ENCODE data around the gene HSP90B1.

Gene HSP90B1

DNA sequence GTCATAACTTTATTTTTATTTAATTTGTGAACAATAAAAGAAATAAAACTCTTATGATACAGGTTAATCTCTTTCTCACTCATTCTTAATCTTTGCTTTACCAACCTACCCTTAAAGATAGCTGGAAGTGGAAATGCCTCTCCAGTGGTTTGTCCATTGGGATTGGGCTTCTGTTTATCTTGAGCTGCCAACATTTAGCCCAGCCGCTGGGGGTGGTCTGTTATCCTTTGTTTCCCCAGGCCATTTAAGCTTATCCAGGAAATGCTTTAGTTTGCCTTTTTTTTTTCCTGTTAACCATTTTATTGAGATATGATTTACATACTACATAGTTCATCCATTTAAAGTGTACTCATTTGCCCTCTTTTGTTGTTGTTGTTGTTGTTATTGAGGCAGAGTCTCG is 43.7 kb downstream of the HSP90B1 start:
- H4K20me1 ChIP-seq (ENCODE audit: insufficient read depth, low read length): no peaks in the 10 kb centered on the region
- H3K9me3 ChIP-seq (ENCODE audit: low read length): no peaks in the 10 kb centered on the region
- H3K36me3 ChIP-seq (ENCODE audit: insufficient read depth, low read length): 0 out of 2 replicates have a peak, but pooled peaks cover 5% of the 10 kb centered on the region
- H3K27ac ChIP-seq (ENCODE audit: low read depth, low read length, poor library complexity, severe bottlenecking): no peak overlapping the region
- no peaks in the 10 kb centered on the region for H3K4me1 ChIP-seq (ENCODE audit: insufficient read depth, low read length, severe bottlenecking)
- no peak overlapping the region for H3K4me2 ChIP-seq (ENCODE audit: low read length)
- no peak overlapping the region for H2AFZ ChIP-seq (ENCODE audit: low read length)
- H3K27me3 ChIP-seq (ENCODE audit: insufficient read depth, low read length): no peaks in the 10 kb centered on the region
- peaks cover 39% of the 10 kb centered on the region for H3K79me2 ChIP-seq (ENCODE audit: insufficient read depth, low read length)
- H3F3A ChIP-seq (ENCODE audit: insufficient read depth, low read length): no peaks in the 10 kb centered on the region
- no peaks in the 10 kb centered on the region for H3K9me2 ChIP-seq (ENCODE audit: low read depth, low read length)
- no peak overlapping the region for H3K9ac ChIP-seq (ENCODE audit: low read length)
- TF ChIP-seq CTCF (IDR thresholded peaks at IDR 0.05; ENCODE audit: low read length) (no peak), EZH2 (IDR thresholded peaks at IDR 0.05; ENCODE audit: borderline replicate concordance, low read length) (no peak)
- H3K4me3 ChIP-seq (ENCODE audit: low read depth, low read length, poor library complexity, severe bottlenecking): no peak overlapping the region

GRCh38 chr12:103975368-103975767 is 45.2 kb downstream of the HSP90B1 start:
- Histone ChIP-seq H3K9me3 (ENCODE audit: low read length) (no peaks in the 10 kb centered on the region), H4K20me1 (ENCODE audit: insufficient read depth, low read length) (no peaks in the 10 kb centered on the region), H3K27me3 (ENCODE audit: insufficient read depth, low read length) (no peaks in the 10 kb centered on the region), H3K79me2 (ENCODE audit: insufficient read depth, low read length) (peaks cover 24% of the 10 kb centered on the region), H3K9ac (ENCODE audit: low read length) (no peak overlapping the region), H3K4me2 (ENCODE audit: low read length) (no peak overlapping the region), H3K9me2 (ENCODE audit: low read depth, low read length) (no peaks in the 10 kb centered on the region), H3K4me1 (ENCODE audit: insufficient read depth, low read length, severe bottlenecking) (no peaks in the 10 kb centered on the region), H3K4me3 (ENCODE audit: low read depth, low read length, poor library complexity, severe bottlenecking) (no peak overlapping the region), H2AFZ (ENCODE audit: low read length) (no peak overlapping the region), H3F3A (ENCODE audit: insufficient read depth, low read length) (no peaks in the 10 kb centered on the region), H3K36me3 (ENCODE audit: insufficient read depth, low read length) (peaks cover 13% of the 10 kb centered on the region), H3K27ac (ENCODE audit: low read depth, low read length, poor library complexity, severe bottlenecking) (no peak overlapping the region)
- no peak for TF ChIP-seq EZH2 (IDR thresholded peaks at IDR 0.05; ENCODE audit: borderline replicate concordance, low read length)
- no peak for TF ChIP-seq CTCF (IDR thresholded peaks at IDR 0.05; ENCODE audit: low read length)

- H2AFZ ChIP-seq (ENCODE audit: low read length): no peak overlapping the region
- no peaks in the 10 kb centered on the region for H3K27me3 ChIP-seq (ENCODE audit: insufficient read depth, low read length)
- no peaks in the 10 kb centered on the region for H3K4me1 ChIP-seq (ENCODE audit: insufficient read depth, low read length, severe bottlenecking)
- H3K9me2 ChIP-seq (ENCODE audit: low read depth, low read length): no peaks in the 10 kb centered on the region
- no peaks in the 10 kb centered on the region for H3F3A ChIP-seq (ENCODE audit: insufficient read depth, low read length)
- peaks cover 26% of the 10 kb centered on the region for H3K36me3 ChIP-seq (ENCODE audit: insufficient read depth, low read length)
- peaks cover 8% of the 10 kb centered on the region; the same call in 1 of the 2 replicates for H3K79me2 ChIP-seq (ENCODE audit: insufficient read depth, low read length)
- H3K4me2 ChIP-seq (ENCODE audit: low read length): no peak overlapping the region
- H4K20me1 ChIP-seq (ENCODE audit: insufficient read depth, low read length): no peaks in the 10 kb centered on the region
- no peak overlapping the region for H3K27ac ChIP-seq (ENCODE audit: low read depth, low read length, poor library complexity, severe bottlenecking)
- no peak for TF ChIP-seq CTCF (IDR thresholded peaks at IDR 0.05; ENCODE audit: low read length)
- no peak for TF ChIP-seq EZH2 (IDR thresholded peaks at IDR 0.05; ENCODE audit: borderline replicate concordance, low read length)
- no peaks in the 10 kb centered on the region for H3K9me3 ChIP-seq (ENCODE audit: low read length)
- no peak overlapping the region for H3K9ac ChIP-seq (ENCODE audit: low read length)
- no peak overlapping the region for H3K4me3 ChIP-seq (ENCODE audit: low read depth, low read length, poor library complexity, severe bottlenecking)
Measured at GRCh38 chr12:103978384-103978982, 48.3 kb downstream of the HSP90B1 start.

Measured in OCI-LY1 (cell line).